Dendritic cell treated with granulocyte-macrophage colony-stimulating factor and Interleukin-4, amounts not matched to agents 40 ng/mL and 50 ng/mL, for 4 days (primary cell): ENCODE measurements around the gene HSDL2.
"Not testable (repeated sequence)": the region's sequence is repeated elsewhere in the genome, so short reads cannot be mapped to it uniquely, and the experiment has no call there.

ENCODE experiments used
- H3K27ac Mint-ChIP-seq: one replicate; pipeline ENCODE4 v1.8.0; 2022; ENCODE audit warnings: mild to moderate bottlenecking, mixed read lengths
- H3K27me3 Mint-ChIP-seq: one replicate; pipeline ENCODE4 v1.8.0; 2022; ENCODE audit warnings: mild to moderate bottlenecking, mixed read lengths
- H3K36me3 Mint-ChIP-seq: one replicate; pipeline ENCODE4 v1.8.0; 2022; ENCODE audit warnings: low read depth, mixed read lengths
- H3K4me1 Mint-ChIP-seq: one replicate; pipeline ENCODE4 v1.8.0; 2022; ENCODE audit warnings: low read depth, mixed read lengths
- H3K4me3 Mint-ChIP-seq: one replicate; pipeline ENCODE4 v1.8.0; 2022; ENCODE audit warnings: mild to moderate bottlenecking, moderate library complexity, mixed read lengths
- H3K9me3 Mint-ChIP-seq: one replicate; pipeline ENCODE4 v1.8.0; 2022; ENCODE audit warnings: mixed read lengths
- intact Hi-C: fragments of 100-400 bp; cut with micrococcal nuclease; formaldehyde crosslinking; loops from one replicate; pipeline ENCODE4 v1.15.0; 2022

Gene HSDL2

DNA sequence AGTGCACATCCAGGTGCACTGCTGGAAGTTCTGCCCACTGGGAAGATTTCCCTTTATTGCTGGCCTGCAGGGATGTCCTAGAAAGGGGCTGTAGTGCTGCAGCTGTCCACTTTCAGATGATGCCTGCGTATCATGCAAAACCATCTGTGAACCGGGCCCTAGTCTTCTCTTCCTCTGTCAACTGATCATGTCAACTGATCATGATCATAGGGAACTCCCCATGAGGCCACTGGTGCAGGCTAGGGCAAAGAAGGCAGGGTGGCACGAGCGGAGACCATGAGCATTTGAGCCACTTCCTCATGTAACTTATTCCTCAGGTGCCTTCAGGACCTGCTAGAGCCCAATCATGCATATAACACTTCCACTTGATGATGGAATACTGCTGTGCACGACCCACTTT lies 4.5 kb upstream of the HSDL2 start:
- H3K4me3 Mint-ChIP-seq, result no peak overlapping the region
- H3K4me1 Mint-ChIP-seq, result peaks cover 30% of the 10 kb centered on the region
- intact Hi-C loops, result no loop called here
- peaks cover 9% of the 10 kb centered on the region for H3K9me3 Mint-ChIP-seq
- peaks cover 14% of the 10 kb centered on the region for H3K36me3 Mint-ChIP-seq
- no peak overlapping the region for H3K27ac Mint-ChIP-seq
- no peaks in the 10 kb centered on the region for H3K27me3 Mint-ChIP-seq

- Mint-ChIP-seq H3K27ac (no peak overlapping the region), H3K9me3 (no peaks in the 10 kb centered on the region), H3K27me3 (no peaks in the 10 kb centered on the region), H3K4me3 (no peak overlapping the region), H3K4me1 (peaks cover 47% of the 10 kb centered on the region), H3K36me3 (peaks cover 14% of the 10 kb centered on the region)
- intact Hi-C loops, result no loop called here
Measured at GRCh38 chr9:112377087-112377486, 2.8 kb upstream of the HSDL2 start.

DNA sequence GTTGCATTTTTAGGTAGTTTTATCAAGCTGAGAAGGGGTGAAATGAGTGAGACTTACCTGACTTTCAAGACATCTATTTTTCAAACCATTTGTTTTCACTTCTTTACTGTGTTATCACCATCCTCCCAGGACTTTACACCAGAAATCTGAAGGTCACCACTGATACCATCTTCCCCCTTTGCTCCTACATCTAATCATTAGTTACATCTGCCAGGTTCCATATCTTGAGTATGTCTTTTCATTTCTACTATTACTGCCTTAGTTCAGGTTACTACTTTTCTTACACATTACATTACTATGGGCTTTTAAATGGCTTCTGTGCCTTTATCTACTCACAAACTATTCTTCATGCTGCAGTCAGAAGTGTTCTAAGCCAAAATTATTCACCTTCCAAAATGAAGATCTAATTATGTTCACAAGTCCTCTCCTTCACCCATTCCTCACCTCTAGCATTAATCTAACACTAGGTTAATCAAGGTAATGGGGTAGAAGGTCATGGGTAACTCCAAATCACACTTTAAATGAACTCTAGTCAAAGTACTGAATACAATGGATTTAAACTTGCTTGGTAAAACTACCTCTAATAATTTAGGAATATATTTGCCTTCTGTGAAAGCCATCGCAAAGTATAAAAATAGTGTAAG lies 2.1 kb upstream of the HSDL2 start:
- intact Hi-C loops, result no loop called here
- H3K9me3 Mint-ChIP-seq, result no peaks in the 10 kb centered on the region
- no peaks in the 10 kb centered on the region for H3K27me3 Mint-ChIP-seq
- H3K27ac Mint-ChIP-seq, result no peak overlapping the region
- peaks cover 47% of the 10 kb centered on the region for H3K4me1 Mint-ChIP-seq
- H3K36me3 Mint-ChIP-seq, result peaks cover 14% of the 10 kb centered on the region
- no peak overlapping the region for H3K4me3 Mint-ChIP-seq

DNA sequence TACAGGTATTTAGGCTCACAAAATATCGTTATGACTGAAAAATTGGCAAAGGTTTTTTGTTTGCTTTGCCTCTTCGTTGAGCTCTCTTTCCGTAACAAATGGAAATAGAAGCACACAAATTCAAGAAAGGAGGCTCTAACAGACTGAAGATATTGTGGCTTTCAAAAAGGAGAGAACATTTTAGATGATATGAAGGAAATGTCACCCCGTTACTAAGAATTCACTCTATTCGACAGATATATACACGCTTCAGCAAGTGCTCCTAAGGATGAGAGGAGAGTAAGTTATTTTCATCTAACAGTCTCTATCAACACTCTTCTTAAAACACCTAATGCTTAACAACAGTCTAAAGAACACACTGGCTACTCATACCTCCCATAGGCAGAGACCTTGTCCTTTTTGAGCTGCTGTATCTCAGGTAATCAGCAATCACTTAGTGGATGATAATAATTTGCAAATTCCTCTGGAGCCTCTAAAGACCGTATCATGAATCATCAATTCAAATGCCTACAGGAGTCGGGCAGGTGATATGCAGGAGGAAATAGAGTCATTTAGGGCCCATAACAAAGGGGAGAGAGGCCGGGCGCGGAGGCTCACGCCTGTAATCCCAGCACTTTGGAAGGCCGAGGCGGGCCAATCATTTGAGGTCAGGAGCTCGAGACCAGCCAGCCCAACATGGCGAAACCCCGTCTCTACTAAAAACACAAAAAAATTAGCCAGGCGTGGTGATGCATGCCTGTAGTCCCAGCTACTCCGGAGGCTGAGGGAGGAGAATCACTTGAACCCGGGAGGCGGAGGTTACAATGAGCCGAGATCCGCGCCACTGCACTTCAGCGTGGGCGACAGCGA lies 1.4 kb upstream of the HSDL2 start:
- H3K27me3 Mint-ChIP-seq, result no peaks in the 10 kb centered on the region
- peaks cover 47% of the 10 kb centered on the region for H3K4me1 Mint-ChIP-seq
- H3K9me3 Mint-ChIP-seq, result no peaks in the 10 kb centered on the region
- intact Hi-C loops, result no loop called here
- peak overlapping the region; percentile 98 for H3K27ac Mint-ChIP-seq
- H3K36me3 Mint-ChIP-seq, result peaks cover 14% of the 10 kb centered on the region
- peak overlapping the region; percentile 88 for H3K4me3 Mint-ChIP-seq

DNA sequence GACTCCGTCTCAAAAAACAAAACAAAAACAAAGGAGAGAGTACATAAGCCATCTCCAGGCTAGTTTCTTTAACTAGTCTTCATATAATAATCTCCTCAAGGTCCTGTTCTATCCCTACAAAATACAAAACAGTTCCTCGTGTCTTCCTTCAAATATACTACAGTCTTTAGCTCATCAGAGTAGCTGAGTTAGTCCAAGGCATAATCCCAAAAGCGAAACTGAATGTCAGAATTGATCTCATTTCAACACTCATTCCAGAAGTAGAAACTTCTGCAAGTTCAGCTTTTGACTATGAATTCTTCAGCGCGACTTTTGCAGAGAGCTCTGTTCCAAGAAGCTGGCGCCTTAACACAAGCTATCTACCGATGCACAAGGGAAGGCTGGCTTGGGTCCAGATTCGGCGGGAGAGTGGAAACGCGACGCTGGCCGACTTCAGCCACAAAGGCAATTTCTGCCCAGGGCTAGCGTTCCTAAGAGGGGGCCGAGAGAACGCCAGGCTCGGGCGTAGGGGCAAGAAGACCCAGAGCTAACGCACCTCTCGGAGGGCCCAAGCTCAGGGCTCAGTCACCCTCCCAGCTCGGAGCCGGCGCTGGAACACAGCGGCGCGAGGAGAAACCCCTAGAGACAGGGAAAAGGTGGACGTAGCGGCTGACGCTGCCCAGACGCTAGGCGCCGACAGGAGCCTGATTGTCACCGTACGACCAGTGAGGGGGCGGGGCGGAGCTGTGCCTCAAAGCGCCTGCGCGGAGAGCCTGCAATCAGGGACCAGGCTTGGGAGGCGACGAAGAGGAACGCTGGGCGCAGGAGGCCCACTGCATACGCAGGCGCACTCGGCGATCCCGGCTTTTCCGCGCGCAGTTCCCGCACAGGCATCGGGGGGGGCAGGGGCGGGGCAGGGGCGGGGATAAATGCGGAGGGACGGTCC lies 469 bp upstream of the HSDL2 start:
- peaks cover 50% of the 10 kb centered on the region for H3K4me1 Mint-ChIP-seq
- peaks cover 14% of the 10 kb centered on the region for H3K36me3 Mint-ChIP-seq

GRCh38 chr9:112380825-112381221 lies 915 bp downstream of the HSDL2 start:
- H3K27ac Mint-ChIP-seq, result peak overlapping the region; percentile 98
- H3K9me3 Mint-ChIP-seq, result no peaks in the 10 kb centered on the region
- peaks cover 9% of the 10 kb centered on the region for H3K36me3 Mint-ChIP-seq
- H3K4me3 Mint-ChIP-seq, result peak overlapping the region; percentile 91
- H3K4me1 Mint-ChIP-seq, result peaks cover 56% of the 10 kb centered on the region
- intact Hi-C loops, result loop anchor here (5.0 kb wide), 1 partner anchor 336 kb away; the partner anchor contains the start of gene INIP
- no peaks in the 10 kb centered on the region for H3K27me3 Mint-ChIP-seq

More for the DNA sequence above, 469 bp upstream of the HSDL2 start:
- Mint-ChIP-seq H3K27me3 (no peaks in the 10 kb centered on the region), H3K27ac (peak overlapping the region; percentile 98), H3K4me3 (peak overlapping the region; percentile 91), H3K9me3 (no peaks in the 10 kb centered on the region)
- intact Hi-C loops, result loop anchor here (5.0 kb wide), 1 partner anchor 338 kb away; the partner anchor contains the start of gene INIP

DNA sequence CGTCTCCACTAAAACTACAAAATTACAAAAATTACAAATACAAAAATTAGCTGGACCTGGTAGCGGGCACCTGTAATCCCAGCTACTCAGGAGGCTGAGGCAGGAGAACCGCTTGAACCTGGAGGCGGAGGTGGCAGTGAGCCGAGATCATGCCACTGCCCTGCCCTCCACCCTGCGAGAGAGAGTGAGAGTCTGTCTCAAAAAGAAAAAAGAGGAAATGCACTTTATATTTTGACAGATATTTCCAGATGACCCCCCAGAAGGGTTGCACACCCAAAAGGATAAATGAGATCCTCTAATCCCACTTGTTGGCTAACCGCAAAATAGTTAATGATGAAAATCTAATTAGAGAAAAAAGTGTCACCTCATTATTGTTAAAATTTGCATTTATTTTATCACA lies 2.2 kb downstream of the HSDL2 start:
- intact Hi-C loops, result loop anchor here (5.0 kb wide), 1 partner anchor 335 kb away; the partner anchor contains the start of gene INIP
- Mint-ChIP-seq H3K4me3 (no peak overlapping the region), H3K27me3 (no peaks in the 10 kb centered on the region), H3K27ac (no peak overlapping the region), H3K36me3 (peaks cover 9% of the 10 kb centered on the region), H3K4me1 (peaks cover 47% of the 10 kb centered on the region), H3K9me3 (no peaks in the 10 kb centered on the region)

DNA sequence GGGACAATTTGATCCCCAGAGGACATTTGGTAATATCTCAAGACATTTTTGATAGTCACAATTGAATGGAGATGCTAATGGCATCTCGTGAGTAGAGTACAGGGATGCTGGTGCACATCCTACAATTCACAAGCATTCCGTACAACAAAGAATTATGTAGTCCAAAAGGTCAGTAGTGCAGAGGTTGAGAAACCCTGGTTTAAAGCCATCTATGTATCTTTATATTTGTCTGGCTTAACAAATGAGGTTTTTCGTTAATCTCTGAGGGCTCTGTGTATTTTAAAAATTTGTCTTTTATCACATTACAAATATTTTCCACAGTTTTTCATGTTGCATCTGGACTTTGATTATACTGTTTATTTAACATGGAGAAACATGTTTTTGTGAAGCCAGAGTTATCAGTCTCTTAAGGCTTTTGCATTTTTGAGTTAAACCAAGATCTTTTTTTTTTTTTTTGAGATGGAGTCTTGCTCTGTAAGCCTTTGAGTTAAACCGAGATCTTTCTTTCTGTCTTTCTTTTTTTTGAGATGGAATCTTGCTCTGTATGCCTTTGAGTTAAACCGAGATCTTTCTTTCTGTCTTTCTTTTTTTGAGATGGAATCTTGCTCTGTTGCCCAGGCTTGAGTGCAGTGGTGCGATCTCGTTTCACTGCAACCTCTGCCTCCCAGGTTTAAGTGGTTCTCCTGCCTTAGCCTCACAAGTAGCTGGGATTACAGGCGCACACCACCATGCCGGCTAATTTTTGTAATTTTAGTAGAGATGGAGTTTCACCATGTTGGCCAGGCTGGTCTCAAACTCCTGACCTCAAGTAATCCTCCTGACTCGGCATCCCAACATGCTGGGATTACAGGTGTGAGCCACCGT lies 2.8 kb downstream of the HSDL2 start:
- Mint-ChIP-seq H3K9me3 (no peaks in the 10 kb centered on the region), H3K27me3 (no peaks in the 10 kb centered on the region), H3K4me1 (peaks cover 40% of the 10 kb centered on the region), H3K27ac (no peak overlapping the region), H3K36me3 (peaks cover 9% of the 10 kb centered on the region), H3K4me3 (no peak overlapping the region)
- intact Hi-C loops, result loop anchor here (5.0 kb wide), 1 partner anchor 335 kb away; the partner anchor contains the start of gene INIP

DNA sequence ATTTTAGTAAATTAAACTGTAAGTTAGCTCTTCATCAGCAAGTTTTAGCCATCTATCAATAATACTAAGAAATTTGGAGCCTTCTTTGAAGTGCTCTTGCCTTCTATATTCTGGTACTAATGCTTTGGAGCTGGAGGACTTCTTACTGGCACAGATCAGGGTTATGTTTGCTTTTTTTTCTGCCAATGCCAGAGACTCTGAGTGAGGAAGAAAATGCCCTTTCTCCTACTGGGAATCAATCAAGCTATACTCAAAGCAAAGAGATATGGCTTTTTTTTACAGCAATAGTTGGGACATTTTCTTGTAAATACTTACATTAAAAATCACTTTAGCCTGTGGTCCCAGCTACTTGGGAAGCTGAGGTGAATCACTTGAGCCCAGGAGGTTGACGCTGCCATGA lies 4.3 kb downstream of the HSDL2 start:
- Mint-ChIP-seq H3K36me3 (peaks cover 5% of the 10 kb centered on the region), H3K27me3 (no peaks in the 10 kb centered on the region), H3K9me3 (no peaks in the 10 kb centered on the region), H3K27ac (peak overlapping the region; percentile 48), H3K4me1 (peaks cover 28% of the 10 kb centered on the region), H3K4me3 (no peak overlapping the region)
- intact Hi-C loops, result loop anchor here (5.0 kb wide), 1 partner anchor 333 kb away; the partner anchor contains the start of gene INIP

- Mint-ChIP-seq H3K9me3 (no peaks in the 10 kb centered on the region), H3K27me3 (no peaks in the 10 kb centered on the region), H3K4me3 (peak overlapping the region; percentile 17), H3K4me1 (peaks cover 28% of the 10 kb centered on the region), H3K36me3 (peaks cover under 1% of the 10 kb centered on the region), H3K27ac (peak overlapping the region; percentile 48)
- intact Hi-C loops, result loop anchor here (5.0 kb wide), 1 partner anchor 333 kb away; the partner anchor contains the start of gene INIP
Measured at GRCh38 chr9:112384690-112385089, 4.8 kb downstream of the HSDL2 start.

DNA sequence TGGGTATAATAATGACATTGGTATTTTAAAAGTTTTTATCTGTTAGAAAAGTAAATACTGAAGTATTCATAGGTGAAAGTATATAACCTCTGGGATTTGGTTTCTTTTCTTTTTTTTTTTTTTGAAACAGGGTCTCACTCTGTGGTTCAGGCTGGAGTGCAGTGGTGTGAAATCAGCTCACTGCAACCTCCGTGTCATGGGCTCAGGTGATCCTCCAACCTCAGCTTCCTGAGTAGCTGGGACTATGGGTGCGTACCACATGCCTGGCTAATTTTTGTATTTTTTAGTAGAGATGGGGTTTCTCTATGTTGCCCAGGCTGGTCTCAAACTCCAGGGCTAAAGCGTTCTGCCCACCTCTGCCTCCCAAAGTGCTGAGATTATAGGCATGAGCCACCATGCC lies 7.2 kb downstream of the HSDL2 start:
- Mint-ChIP-seq H3K9me3 (no peaks in the 10 kb centered on the region), H3K27me3 (no peaks in the 10 kb centered on the region), H3K36me3 (no peaks in the 10 kb centered on the region), H3K4me1 (peaks cover 9% of the 10 kb centered on the region), H3K27ac (no peak overlapping the region), H3K4me3 (no peak overlapping the region)
- intact Hi-C loops, result no loop called here

DNA sequence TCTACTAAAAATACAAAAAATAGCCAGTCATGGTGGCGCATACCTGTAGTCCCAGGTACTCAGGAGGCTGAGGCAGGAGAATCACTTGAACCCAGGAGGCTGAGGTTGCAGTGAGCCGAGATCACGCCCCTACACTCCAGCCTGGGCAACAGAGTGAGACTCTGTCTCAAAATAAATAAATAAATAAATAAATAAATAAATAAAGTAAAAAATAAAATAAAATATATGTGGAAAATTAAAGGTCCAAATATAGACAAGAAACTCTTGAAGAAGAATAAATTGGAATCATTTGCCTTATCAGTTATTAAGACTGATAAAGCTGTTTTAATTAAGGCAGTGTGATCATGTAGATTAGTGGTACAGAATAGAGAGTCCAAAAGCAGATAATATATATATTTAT lies 10.0 kb downstream of the HSDL2 start:
- H3K4me1 Mint-ChIP-seq, H3K36me3 Mint-ChIP-seq, H3K27me3 Mint-ChIP-seq, intact Hi-C loops, H3K4me3 Mint-ChIP-seq, H3K27ac Mint-ChIP-seq, H3K9me3 Mint-ChIP-seq: not testable (repeated sequence)
